K562 (cell line): ENCODE measurements around the gene FNDC11. TPM values are rescaled to one million over a fixed set of nuclear protein-coding genes. Genes with fewer than 3 reads are reported as not detected.
A peak's percentile ranks its signal among the peaks of the same experiment; 100 is the strongest.

Source experiments
- ATAC-seq: fragments of 200-7000 bp; cut with Tn5 transposase; 3 replicates; pipeline ENCODE4 v1.9.1; 2020; ENCODE audit warnings: moderate library complexity
- BruUV-seq: library from RNA; stranded (reverse); fragments of 400-500 nt; replicated peaks from 2 replicates; lab custom pipeline; 2021; lab: Mats Ljungman, UMichigan
- CTCF ChIA-PET: fragments of 300-600 bp; formaldehyde crosslinking; extraction: SDS; loops from one replicate; lab custom pipeline; 2021; ENCODE audit warnings: low intra/inter-chr PET ratio; lab: Yijun Ruan, JAX
- POLR2A ChIA-PET: fragments of 300-600, 350-650 bp; sonication (Branson Sonifier 250); formaldehyde crosslinking; extraction: SDS; loops from one replicate; lab custom pipeline; 2021; ENCODE audit warnings: antibody characterized with exemption, inconsistent platforms; lab: Yijun Ruan, JAX
- DNase-seq, 4 experiments: peaks; one replicate each; pipeline versions ENCODE4 v3.0.0 to v3.0.0-alpha.2; 2011 to 2018; ENCODE audit warnings: low spot score in 3 of 4, mixed read lengths in 3 of 4; ENCODE audit errors: extremely low read depth in 1 of 4
- FAIRE-seq: peaks from 2 replicates; lab custom pipeline; 2011; peaks lifted over from hg19 to GRCh38; lab: Jason Lieb, UNC
- H2AFZ ChIP-seq: 2 replicates; pipeline ENCODE4 v1.6.0; 2011; ENCODE audit warnings: low read depth, low read length, control low read depth, inconsistent platforms
- H3K27ac ChIP-seq: fragments of 200-600 bp; 3 replicates; pipeline ENCODE4 v1.8.0; 2011; ENCODE audit warnings: low read depth, mild to moderate bottlenecking, control low read depth, inconsistent platforms, low read length, moderate library complexity, mixed read lengths; ENCODE audit errors: extremely low read depth
- H3K27me3 ChIP-seq, 2 experiments: fragments of 300-600 bp in 1 of 2; 2 replicates in 1 of 2; 3 replicates in 1 of 2; pipeline versions ENCODE4 v1.6.0 to v1.8.0; 2011; ENCODE audit warnings: inconsistent platforms in 2 of 2, low read length in 2 of 2, mild to moderate bottlenecking in 1 of 2, mixed read lengths in 1 of 2, moderate library complexity in 1 of 2; ENCODE audit not compliant: control insufficient read depth in 2 of 2, insufficient read depth in 2 of 2
- H3K36me3 ChIP-seq: fragments of 300-600 bp; 3 replicates; pipeline ENCODE4 v1.8.0; 2011; ENCODE audit warnings: mild to moderate bottlenecking, low read length, inconsistent platforms; ENCODE audit not compliant: control insufficient read depth, insufficient read depth
- H3K4me1 ChIP-seq, 2 experiments: fragments of 200-600 bp in 1 of 2; replicated peaks in 1 of 2; 2 replicates in 1 of 2; 3 replicates in 1 of 2; pipeline versions ENCODE4 v1.5.1 to v1.8.0; 2011; ENCODE audit warnings: inconsistent platforms in 2 of 2, low read length in 2 of 2, mild to moderate bottlenecking in 1 of 2, mixed read lengths in 1 of 2, moderate library complexity in 1 of 2; ENCODE audit not compliant: control insufficient read depth in 2 of 2, insufficient read depth in 2 of 2
- H3K4me2 ChIP-seq: 2 replicates; pipeline ENCODE4 v1.6.1; 2011; ENCODE audit warnings: low read length, control low read depth, inconsistent platforms, mixed read lengths; ENCODE audit not compliant: insufficient read depth
- H3K4me3 ChIP-seq: fragments of 200-600 bp; sonication (generic), shearing (Covaris generic); 2 replicates; pipeline ENCODE4 v1.5.1; 2016; ENCODE audit warnings: control low read depth, inconsistent platforms
- H3K79me2 ChIP-seq: fragments of 200-600 bp; 3 replicates; pipeline ENCODE4 v1.8.0; 2011; ENCODE audit warnings: low read length, inconsistent platforms; ENCODE audit not compliant: control insufficient read depth, insufficient read depth
- H3K9ac ChIP-seq, 2 experiments: 2 replicates each; pipeline versions ENCODE4 v1.6.0 to v1.6.1; 2011; ENCODE audit warnings: low read depth in 2 of 2, low read length in 2 of 2, control low read depth in 1 of 2, inconsistent platforms in 1 of 2, mild to moderate bottlenecking in 1 of 2, mixed read lengths in 1 of 2; ENCODE audit not compliant: insufficient read depth in 1 of 2
- H3K9me1 ChIP-seq: one replicate; pipeline ENCODE4 v1.6.0; 2011; ENCODE audit warnings: inconsistent platforms, mild to moderate bottlenecking, low read length, moderate library complexity; ENCODE audit not compliant: control insufficient read depth, insufficient read depth
- H3K9me3 ChIP-seq: replicated peaks from 2 replicates; pipeline ENCODE4 v1.5.1; 2011; ENCODE audit warnings: low read depth, low read length, inconsistent platforms; ENCODE audit not compliant: control insufficient read depth, insufficient read depth
- H4K20me1 ChIP-seq: replicated peaks from 2 replicates; pipeline ENCODE4 v1.6.1; 2011; ENCODE audit warnings: low read length, inconsistent platforms, mixed read lengths; ENCODE audit not compliant: control insufficient read depth, insufficient read depth
- E2F5 ChIP-seq: sonication (generic); formaldehyde crosslinking; IDR thresholded peaks from 2 replicates; pipeline ENCODE4 v1.8.0; 2022; ENCODE audit warnings: mild to moderate bottlenecking, missing genetic modification reagents
- ETS1 ChIP-seq: conservative IDR thresholded peaks from 2 replicates; pipeline ENCODE4 v1.6.1; 2011; ENCODE audit warnings: low read depth, mild to moderate bottlenecking, low read length; ENCODE audit not compliant: control insufficient read depth
- NCOA2 ChIP-seq, 2 experiments: fragments of 450-650 bp; IDR thresholded peaks; 2 replicates each; pipeline ENCODE4 v1.6.1; 2018; ENCODE audit warnings: mild to moderate bottlenecking in 2 of 2, moderate library complexity in 1 of 2; ENCODE audit not compliant: partially characterized antibody in 2 of 2
- SRF ChIP-seq, 2 experiments: fragments of 250-450, 450-650 bp in 1 of 2; sonication (Bioruptor Pico) in 1 of 2; sonication (generic) in 1 of 2; formaldehyde crosslinking; IDR thresholded peaks; 2 replicates each; pipeline versions ENCODE4 v1.5.0 to v1.5.1; 2020 to 2022; ENCODE audit warnings: mild to moderate bottlenecking in 1 of 2, missing genetic modification reagents in 1 of 2
- VEZF1 ChIP-seq: fragments of 200-800 bp; sonication (Bioruptor generic); IDR thresholded peaks from 2 replicates; pipeline ENCODE4 v1.6.1; 2017; ENCODE audit warnings: missing genetic modification characterization, missing compliant biosample characterization
- ZBTB11 ChIP-seq, 3 experiments: fragments of 200-800 bp in 1 of 3; fragments of 250-450 bp in 1 of 3; fragments of 450-650 bp in 1 of 3; sonication (Bioruptor Pico) in 1 of 3; sonication (Bioruptor generic) in 1 of 3; formaldehyde crosslinking in 1 of 3; IDR thresholded peaks; 2 replicates each; pipeline versions ENCODE4 v1.6.1 to v1.8.0; 2016 to 2022; ENCODE audit warnings: mild to moderate bottlenecking in 2 of 3, missing genetic modification characterization in 2 of 3, missing compliant biosample characterization in 1 of 3, moderate library complexity in 1 of 3
- ZFP1 ChIP-seq: fragments of 450-650 bp; formaldehyde crosslinking; IDR thresholded peaks from 2 replicates; pipeline ENCODE4 v1.4.0; 2020; ENCODE audit warnings: mild to moderate bottlenecking, mixed read lengths
- ZKSCAN1 ChIP-seq: fragments of 150-350 bp; IDR thresholded peaks from 2 replicates; pipeline ENCODE4 v1.6.1; 2016; ENCODE audit warnings: low read depth, low read length
- WGBS: fragments of 100-300 bp; shearing (Covaris generic); methylation state at CpG from one replicate; pipeline ENCODE4 v1.1.6; 2016; ENCODE audit warnings: low coverage, mixed read lengths; ENCODE audit not compliant: insufficient coverage; ENCODE audit errors: missing lambda C conversion rate; 5-methylcytosine and 5-hydroxymethylcytosine counted together
- in situ Hi-C: fragments of 300-500 bp; cut with MboI; formaldehyde crosslinking; loops from 4 replicates; pipeline ENCODE4 v1.15.0; 2018; ENCODE audit warnings: inconsistent platforms, mixed read lengths
- intact Hi-C: fragments of 100-400 bp; cut with micrococcal nuclease; formaldehyde crosslinking; loops from 2 replicates; pipeline ENCODE4 v1.14.2; 2022
- polyA plus RNA-seq, 8 experiments: library from polyadenylated mRNA; depleted of rRNA in 4 of 8; stranded (reverse) in 5 of 8; unstranded in 3 of 8; fragments of >200 nt; fragmentation: Nextera tagmentation in 2 of 8; fragmentation: Illumina TruSeq in 1 of 8; extraction: Ambion mirVana in 2 of 8; extraction: Trizol in 1 of 8; gene quantifications; 2 replicates each; pipeline versions ENCODE4 v1.2.1 to v1.2.3, GENCODE V29; 2011 to 2014; ENCODE audit warnings: inconsistent platforms in 1 of 8, missing spikeins in 1 of 8
- total RNA-seq, 7 experiments: library from RNA; depleted of rRNA in 6 of 7; stranded (reverse); fragments of >200 nt in 6 of 7; fragmentation: Illumina TruSeq in 2 of 7; extraction: Trizol in 2 of 7; gene quantifications; 2 replicates each; pipeline versions ENCODE4 v1.2.1 to v1.2.3, GENCODE V29; 2011 to 2021; ENCODE audit warnings: low replicate concordance in 1 of 7

Gene FNDC11
- total and polyA plus RNA-seq, 9 of the 15 experiments (the other 6 are each of a cell fraction or from before 2014, with no cell fraction given): 0.08 to 2.3 (median 0.64) TPM; not detected in 2

- H4K20me1 ChIP-seq: peaks cover 3% of the 10 kb centered on the region
- no peaks in the 10 kb centered on the region for H3K9me1 ChIP-seq
- peak overlapping the region; percentile 53 for H3K4me2 ChIP-seq
- ChIA-PET POLR2A (interaction anchor here (0.5 to 1.3 kb wide), 10 partner anchors 10 to 442 kb away, joined by 3 to 5 read pairs (median 3); partner anchors contain the start of genes DNAJC5 and PRPF6), CTCF (interaction anchor here (0.6 to 3.4 kb wide), 6 partner anchors 272 to 747 kb away, joined by 3 to 25 read pairs (median 4); no protein-coding TSS in a partner anchor)
- no peak overlapping the region for H3K4me3 ChIP-seq
- H2AFZ ChIP-seq: peak overlapping the region; percentile 92; the same call in 1 of the 2 replicates
- H3K36me3 ChIP-seq: no peaks in the 10 kb centered on the region
- H3K79me2 ChIP-seq: no peaks in the 10 kb centered on the region
- 53% methylated on average over 15 of the region's 27 CpGs for WGBS
- FAIRE-seq (peak; percentile 87), ATAC-seq (peak; percentile 80), DNase-seq (peak in 2 of 4 experiments; percentile 74 to 89)
- H3K9ac ChIP-seq: peak overlapping the region in 1 of 2 experiments; percentile 86; a peak in 2 of 4 replicates
- in situ Hi-C loops (no loop called here), intact Hi-C loops (loop anchor here (2.0 to 10.0 kb wide), 4 partner anchors 116 to 499 kb away; partner anchors contain the start of genes ARFRP1, C20orf204, RTEL1 and STMN3)
- peaks cover 0 to 26% of the 10 kb centered on the region in 2 experiments; a peak in 2 of 5 replicates for H3K27me3 ChIP-seq
- H3K9me3 ChIP-seq: no peaks in the 10 kb centered on the region
- BruUV-seq: no TSS peak
- peaks cover 6 to 94% of the 10 kb centered on the region in 2 experiments; a peak in 4 of 5 replicates for H3K4me1 ChIP-seq
- H3K27ac ChIP-seq: no peak overlapping the region
- TF ChIP-seq VEZF1 (CRISPR knock-in tag) (peak; percentile 80), ZBTB11 (CRISPR knock-in tag; IDR thresholded peaks at IDR 0.05) (peak in 1 of 3 experiments; percentile 57; a peak in 2 of 6 replicates), NCOA2 (IDR thresholded peaks at IDR 0.05; ENCODE audit: partially characterized antibody in 2 of 2) (no peak), ETS1 (0 out of 2 replicates have a peak, but pooled peaks have one; percentile 24), E2F5 (CRISPR knock-in tag) (no peak), ZFP1 (no peak), ZKSCAN1 (0 out of 2 replicates have a peak, but pooled peaks have one; percentile 3), SRF (CRISPR knock-in tag; IDR thresholded peaks at IDR 0.05) (0 out of 4 replicates have a peak, but pooled peaks of 1 of the 2 experiments have one; percentile 7)
Observed at GRCh38 chr20:63538204-63539091, 15.5 kb upstream of the FNDC11 start.
